OCI-LY3 (cell line): ENCODE data around the gene RUSC2.

ENCODE experiments used
- EZH2phosphoT487 ChIP-seq: fragments of 200-600 bp; shearing (Covaris generic); IDR thresholded peaks from 2 replicates; pipeline ENCODE4 v1.6.1; 2018; ENCODE audit warnings: antibody characterized with exemption, mixed run types, low read depth
- TF ChIP-seq, protein P1 (sequence below): fragments of 200-600, 300-600 bp; sonication (generic); IDR thresholded peaks from 2 replicates; pipeline ENCODE4 v1.5.1; 2014; ENCODE audit warnings: antibody characterized with exemption, low read length, low read depth

DNA sequence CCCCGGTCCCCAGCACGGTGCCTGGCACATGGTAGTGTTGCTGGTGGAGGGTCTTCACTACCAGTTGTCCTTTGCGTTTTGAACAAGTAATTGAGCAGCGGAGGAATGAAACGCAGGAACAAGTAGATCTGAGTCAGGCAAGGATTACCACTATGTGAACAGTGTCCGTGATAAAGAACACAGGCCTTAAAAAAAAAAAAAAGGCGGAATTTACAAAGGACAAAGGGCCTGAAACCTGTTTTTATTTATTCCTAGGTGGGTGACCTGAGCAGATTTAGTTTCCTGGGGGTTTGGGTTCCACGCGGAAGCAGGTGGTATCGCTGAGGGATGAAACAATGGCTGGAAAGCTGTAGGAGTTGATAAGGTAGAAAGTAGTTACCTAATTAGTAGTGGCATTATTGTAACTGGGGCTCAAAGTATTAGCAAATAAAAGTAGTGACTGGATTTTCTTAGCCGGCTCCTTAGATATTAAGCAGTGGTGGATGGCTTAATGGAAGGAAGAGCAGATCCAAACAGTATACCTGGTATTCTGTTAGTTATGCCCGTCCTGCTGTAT lies 1.1 kb downstream of the RUSC2 start:
- TF ChIP-seq, protein P1, sequence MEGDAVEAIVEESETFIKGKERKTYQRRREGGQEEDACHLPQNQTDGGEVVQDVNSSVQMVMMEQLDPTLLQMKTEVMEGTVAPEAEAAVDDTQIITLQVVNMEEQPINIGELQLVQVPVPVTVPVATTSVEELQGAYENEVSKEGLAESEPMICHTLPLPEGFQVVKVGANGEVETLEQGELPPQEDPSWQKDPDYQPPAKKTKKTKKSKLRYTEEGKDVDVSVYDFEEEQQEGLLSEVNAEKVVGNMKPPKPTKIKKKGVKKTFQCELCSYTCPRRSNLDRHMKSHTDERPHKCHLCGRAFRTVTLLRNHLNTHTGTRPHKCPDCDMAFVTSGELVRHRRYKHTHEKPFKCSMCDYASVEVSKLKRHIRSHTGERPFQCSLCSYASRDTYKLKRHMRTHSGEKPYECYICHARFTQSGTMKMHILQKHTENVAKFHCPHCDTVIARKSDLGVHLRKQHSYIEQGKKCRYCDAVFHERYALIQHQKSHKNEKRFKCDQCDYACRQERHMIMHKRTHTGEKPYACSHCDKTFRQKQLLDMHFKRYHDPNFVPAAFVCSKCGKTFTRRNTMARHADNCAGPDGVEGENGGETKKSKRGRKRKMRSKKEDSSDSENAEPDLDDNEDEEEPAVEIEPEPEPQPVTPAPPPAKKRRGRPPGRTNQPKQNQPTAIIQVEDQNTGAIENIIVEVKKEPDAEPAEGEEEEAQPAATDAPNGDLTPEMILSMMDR, result no peak
- no peak for TF ChIP-seq EZH2phosphoT487
